HG02943 (cell line): ENCODE measurements around the gene ZNF619.

Source experiments
- ATAC-seq: cut with Tn5 transposase; IDR thresholded peaks from one replicate; pipeline ENCODE4 v1.9.1; 2021; ENCODE audit warnings: mild to moderate bottlenecking, low read depth, moderate library complexity; ENCODE audit not compliant: unreplicated experiment

ZNF619 gene

DNA sequence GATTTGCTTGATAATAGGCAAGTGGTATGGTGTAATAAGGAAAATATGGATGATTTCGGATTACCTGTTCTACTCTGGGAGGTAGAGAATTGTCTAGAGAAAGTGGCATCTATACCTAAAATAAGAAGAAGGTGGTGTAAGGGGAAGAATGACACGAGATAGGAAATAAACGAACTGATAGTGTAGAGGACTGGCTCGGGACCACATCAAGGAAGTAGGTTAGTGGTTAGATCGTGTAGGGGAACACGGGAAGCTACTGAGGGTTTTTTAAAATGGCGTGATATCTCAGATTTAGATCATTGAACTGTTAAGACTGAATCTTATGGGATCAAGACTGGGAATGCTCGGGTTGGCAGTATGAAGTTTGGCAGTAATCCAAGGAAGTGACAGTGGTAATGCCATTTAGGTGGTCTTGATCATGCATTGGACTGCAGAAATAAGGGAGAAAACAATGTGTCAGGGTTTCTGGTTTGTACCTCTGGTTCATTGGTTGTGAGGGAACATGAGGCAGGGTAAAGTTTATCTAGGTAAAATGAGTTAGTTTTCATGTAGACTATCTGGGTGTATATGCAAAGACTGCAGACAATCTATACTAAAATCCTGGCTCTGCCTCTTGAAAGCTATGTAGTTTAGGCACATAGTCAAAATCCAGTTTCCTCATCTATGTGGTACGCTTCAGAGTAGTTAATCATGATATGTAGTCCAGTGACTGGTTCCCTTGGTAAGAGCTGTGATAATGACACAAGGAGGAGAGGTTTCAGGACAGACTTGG, 12.4 kb upstream of the ZNF619 start:
- no peak for ATAC-seq

DNA sequence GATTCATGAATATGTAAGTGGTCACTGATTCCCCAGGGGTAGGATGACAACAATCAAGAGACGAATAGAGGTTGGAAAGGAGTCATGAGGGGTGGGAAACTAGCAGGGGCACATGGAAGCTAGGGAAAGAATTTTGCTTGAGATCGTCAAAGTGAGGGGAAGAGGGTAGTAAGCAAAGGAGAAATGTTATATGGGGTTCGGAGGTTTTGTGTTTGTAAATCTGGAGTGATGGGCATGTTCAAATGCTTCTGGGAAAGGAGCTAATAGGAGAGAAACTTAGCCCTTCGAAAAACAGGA, 11.9 kb upstream of the ZNF619 start:
- no peak for ATAC-seq

DNA sequence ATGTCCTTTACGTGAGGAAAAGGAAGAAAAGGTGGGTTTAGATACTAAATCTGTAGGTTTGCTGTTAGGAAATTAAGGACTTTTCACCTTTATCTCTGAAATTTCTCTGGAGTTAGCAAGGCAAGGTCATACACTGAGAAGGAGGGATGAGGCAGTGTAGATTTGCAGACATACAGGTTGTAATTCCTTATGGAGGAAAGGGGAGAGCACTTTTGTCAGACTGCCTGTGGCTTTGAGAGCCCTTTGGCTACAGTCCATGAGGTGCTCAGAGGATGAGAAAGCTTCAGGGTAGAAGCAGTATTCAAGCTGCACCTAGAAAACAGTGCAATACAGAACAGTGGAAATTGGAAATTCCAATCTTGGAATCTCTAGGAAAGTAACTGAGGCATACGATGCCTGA, 11.5 kb upstream of the ZNF619 start:
- no peak for ATAC-seq

DNA sequence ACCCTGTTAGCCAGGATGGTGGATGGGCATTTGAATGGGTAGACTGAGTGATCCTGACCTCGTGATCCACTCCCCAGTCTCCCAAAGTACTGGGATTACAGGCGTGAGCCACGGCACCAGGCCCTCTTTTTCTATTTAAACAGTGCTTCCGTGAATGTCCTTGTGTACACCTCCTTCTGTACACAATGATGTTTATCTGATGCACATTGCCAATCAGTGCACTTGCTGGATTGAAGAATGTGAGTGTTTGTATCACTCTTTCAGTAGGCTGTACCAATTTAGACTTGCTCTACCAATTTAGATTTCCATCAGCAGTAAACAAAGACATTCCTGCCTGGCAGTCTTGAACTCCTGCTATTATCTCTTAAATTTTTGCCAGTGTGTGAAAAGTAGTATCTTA, 8.9 kb upstream of the ZNF619 start:
- ATAC-seq = no peak

DNA sequence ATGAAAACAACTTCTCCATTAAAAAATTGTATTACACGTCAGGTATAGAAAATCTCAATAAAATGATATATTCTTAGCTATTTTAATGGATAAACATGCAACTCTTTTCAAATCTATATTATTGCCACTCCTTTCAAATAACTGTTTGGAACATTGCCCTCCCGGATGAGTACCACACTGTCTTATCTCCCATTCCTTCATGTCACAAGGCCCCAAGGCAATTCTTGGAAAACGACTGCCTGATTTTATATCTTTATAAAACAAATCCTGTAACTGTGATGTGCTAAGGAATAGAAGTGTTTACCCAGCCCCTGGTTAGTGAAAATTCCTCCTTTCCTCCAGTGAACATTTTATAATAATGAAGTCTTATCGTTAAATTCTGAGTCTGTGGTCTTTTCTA, 6.2 kb upstream of the ZNF619 start:
- no peak for ATAC-seq

DNA sequence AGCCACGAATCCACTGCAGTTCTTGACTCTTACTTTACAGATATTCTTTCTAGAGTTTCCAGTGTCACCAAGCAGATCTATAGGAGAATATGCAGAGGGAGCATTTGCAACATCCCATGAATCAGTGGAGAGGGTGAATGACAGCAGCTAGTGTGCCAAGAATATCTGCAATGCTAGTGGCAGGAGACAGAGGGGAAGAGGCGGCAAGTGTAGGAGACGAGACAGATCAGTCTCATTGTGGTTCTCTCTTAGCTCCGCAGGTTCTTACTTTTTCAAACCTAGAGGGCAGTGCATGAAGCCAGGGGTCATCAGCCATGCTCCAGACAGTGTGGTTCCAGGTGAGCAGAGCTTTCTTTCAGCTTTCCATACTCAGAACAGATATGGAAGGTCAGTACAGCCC, 744 bp downstream of the ZNF619 start:
- ATAC-seq = no peak

DNA sequence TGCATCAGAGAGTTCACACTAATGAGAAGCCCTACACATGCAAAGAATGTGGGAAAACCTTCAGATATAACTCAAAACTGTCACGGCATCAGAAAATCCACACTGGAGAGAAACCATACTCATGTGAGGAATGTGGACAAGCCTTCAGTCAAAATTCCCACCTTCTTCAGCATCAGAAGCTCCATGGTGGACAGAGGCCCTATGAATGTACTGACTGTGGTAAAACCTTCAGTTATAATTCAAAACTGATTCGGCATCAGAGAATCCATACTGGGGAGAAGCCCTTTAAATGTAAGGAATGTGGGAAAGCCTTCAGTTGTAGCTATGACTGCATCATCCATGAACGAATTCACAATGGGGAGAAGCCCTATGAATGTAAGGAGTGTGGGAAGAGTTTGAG, 10.2 kb downstream of the ZNF619 start:
- ATAC-seq = no peak

DNA sequence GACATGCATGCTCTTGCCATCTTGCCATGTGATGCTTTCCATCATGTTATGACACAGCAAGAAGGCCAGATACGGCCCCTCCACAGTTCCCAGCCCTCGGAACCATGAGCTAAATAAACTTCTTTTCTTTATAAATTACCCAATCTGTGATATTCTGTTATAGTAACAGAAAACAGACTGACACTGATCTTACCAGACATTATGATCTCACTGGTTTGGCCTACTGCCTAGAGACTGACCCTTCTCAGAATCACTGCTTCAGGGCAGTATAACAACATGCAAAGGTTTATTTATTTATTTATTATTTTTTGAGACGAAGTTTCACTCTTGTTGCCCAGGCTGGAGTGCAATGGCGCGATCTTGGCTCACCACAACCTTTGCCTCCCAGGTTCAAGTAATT, 14.0 kb downstream of the ZNF619 start:
- ATAC-seq = no peak

DNA sequence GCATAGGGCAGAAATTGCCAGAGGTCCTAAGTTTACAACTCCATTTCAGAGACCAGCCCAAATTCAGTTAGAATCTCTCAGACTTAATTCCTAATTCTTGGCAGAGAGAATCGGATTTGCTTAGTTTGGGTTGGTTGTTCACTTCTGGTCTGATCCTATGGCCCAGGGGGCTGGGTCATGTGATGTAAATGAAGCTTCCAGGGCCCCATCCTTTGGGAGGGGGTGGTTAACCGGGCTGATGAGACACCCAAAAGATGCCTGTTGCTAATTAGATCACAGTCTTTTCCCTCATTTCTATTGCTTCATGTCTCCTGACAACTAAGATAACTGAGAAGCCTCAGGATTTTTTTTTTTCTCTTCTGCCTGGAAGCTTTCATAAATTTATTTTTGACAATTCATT, 17.8 kb downstream of the ZNF619 start:
- no peak for ATAC-seq

DNA sequence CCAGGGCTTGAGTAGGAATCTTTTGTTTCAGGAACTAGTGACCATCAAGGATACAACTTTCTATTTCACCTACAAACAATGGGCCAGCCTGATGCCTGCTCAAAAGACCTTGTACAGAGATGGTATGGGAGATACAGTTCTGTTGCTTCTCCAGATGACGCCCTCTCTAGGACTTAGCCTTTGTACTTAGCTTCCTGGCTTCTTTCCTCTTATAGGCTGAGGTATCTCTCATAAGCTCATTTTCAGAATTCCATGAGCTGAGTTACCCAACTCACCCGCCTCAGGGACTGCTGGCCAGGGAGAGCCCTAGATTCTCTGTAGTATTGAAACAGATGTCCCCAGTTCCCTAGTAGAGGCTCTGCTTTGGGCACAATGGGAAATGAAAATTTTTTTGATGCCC, 20.4 kb downstream of the ZNF619 start:
- no peak for ATAC-seq

DNA sequence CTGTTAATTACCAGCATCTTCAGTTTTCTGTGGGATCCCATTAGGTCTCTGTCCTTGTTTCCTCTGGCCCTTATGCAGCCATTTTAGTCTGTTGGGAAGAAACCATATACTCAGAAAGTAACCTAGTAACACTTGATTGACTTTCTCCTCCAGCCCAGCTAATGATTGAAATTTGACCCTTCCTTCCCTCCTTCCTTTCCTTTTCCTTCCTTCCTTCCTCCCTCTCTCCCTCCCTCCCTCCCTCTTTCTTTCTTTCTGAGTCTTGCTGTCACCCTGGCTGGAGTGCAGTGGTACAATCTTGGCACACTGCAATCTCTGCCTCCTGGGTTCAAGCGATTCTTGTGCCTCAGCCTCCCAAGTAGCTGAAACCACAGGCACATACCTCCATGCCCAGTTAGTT, 23.0 kb downstream of the ZNF619 start:
- no peak for ATAC-seq

DNA sequence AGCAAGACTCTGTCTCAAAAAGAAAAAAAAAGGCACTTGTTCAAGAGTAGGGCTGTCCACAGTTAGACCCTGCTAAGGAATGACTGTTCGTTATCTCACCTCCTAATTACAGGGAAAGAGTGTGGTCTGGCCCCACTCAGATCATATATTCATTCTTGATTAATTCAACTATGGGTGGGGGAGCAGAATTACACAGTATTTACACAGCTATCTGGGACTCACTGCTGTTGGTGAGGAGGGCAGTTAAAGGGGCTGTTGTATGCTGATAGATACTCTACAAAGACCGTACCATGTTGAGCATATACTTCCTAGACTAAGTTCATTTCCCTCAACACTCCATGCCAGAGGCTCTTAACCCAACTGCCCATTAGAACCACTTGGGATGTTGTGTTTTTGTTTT, 25.1 kb downstream of the ZNF619 start:
- ATAC-seq = no peak

DNA sequence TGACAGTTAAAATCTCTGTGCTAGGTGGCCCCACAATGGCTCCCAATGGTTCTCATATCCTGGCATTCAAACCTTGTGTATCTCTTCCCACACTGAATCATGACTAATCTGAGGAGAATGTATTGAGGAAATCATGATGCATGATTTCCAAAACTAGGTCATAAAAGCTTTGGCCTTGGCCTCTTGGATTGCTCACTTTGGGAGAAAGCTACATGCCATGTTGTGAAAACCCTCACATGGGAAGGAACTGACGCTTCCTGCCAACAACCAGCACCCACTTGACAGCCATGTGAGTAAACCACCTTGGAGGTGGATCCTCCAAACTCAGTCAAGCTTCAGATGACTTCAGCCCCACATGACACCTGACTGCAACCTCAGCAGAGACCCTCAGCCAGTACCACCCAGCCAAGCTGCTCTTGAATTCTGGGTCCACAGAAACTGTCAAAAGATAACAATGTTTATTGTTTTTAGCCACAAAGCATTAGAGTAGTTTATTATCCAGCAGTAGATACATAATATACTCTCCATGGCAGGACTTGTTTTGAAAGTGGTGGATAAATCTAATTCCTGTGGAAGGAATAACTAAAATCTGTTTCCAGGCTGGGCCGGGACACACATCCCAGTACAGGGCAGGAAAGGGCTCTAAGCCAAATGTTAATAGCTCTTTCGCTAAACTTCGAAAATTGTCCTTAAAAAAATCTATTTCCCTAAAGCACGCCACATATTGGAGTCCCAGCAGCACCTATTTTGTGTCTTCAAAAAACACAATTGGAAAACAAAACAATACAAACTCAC, 27.9 kb downstream of the ZNF619 start:
- ATAC-seq = no peak

DNA sequence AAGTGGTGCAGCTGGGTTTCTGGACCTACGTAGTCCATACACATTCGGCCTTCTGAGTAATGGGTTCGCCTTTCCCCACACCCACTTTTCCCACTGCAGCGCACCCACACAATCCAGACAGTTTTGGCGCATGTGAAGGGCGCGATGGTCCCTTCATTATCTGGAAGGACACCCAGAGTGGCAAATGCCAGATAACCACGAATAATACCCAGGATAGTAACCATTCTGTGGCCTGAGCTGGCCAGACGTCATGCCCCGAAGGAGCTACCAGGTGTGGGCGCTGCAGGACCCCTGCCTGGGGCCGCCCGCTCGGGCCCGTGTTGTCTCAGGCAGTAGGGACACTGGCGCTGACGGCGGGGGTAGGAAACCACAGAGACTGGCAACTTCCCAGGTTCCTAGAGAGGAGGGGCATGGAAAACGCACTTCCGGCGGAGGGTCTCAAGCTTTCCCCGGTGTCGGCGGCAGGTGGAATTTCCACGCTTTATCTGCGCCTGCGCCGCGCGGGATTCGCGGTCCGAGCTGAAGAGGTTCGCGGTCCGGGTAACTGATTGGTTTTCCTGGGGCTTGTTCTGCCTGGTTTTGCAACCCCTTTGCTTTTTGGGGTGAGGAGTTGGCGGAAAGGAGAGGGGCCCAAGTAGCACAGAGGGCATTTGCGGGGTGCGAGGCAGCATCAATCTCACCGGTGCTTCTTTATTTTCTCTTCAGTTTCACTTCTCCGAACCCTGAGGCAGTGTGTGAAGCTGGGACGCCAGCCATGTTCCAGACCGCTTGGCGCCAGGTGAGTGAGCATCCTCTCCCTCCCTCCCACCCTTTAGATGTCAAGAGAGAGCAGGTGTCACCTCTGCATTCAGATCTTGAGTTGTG, 28.9 kb downstream of the ZNF619 start, which contains the start of gene ZNF620:
TSS of gene ZNF620 (plus strand) at position 441 of the 864 bp plus-strand sequence. CDS start at position 755, 314 bp downstream.
- peak; percentile 87 for ATAC-seq

DNA sequence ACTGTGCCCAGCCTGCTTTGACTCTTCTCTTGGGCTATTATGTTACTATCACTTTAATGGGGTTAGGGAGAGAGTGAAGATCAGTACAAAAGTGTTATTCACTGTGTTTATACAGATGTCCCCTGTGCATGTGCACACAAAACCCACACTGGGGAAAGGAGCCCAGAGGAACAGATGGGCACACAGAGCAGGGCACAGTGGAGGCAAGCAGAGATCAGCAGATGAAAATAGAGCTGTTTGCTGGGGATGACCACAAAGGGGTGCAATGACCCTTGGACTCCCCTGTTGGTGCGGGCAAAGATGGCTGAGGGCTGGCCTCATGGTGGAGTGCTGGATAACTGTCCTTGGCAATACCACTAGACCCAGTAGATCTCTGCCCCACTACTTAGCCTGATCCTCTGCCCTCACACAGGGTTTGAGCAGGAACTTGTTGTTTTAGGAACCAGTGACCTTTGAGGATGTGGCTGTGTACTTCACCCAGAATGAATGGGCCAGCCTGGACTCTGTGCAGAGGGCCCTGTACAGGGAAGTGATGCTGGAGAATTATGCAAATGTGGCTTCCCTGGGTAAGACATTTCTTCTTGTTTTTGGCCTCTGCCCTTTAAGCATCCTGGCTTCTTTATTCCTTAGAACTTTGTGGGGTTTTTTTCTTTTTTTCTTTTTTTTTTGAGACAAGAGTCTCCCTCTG, 34.3 kb downstream of the ZNF619 start:
- ATAC-seq = no peak

DNA sequence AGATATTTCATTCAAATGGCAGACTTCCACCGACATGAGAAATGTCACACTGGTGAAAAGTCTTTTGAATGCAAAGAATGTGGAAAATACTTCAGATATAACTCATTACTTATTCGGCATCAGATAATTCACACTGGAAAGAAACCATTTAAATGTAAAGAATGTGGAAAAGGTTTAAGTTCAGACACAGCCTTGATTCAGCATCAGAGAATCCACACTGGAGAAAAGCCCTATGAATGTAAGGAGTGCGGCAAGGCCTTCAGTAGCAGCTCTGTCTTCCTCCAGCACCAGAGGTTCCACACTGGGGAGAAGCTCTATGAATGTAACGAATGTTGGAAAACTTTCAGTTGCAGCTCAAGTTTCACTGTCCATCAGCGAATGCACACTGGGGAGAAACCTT, 39.3 kb downstream of the ZNF619 start:
- no peak for ATAC-seq

DNA sequence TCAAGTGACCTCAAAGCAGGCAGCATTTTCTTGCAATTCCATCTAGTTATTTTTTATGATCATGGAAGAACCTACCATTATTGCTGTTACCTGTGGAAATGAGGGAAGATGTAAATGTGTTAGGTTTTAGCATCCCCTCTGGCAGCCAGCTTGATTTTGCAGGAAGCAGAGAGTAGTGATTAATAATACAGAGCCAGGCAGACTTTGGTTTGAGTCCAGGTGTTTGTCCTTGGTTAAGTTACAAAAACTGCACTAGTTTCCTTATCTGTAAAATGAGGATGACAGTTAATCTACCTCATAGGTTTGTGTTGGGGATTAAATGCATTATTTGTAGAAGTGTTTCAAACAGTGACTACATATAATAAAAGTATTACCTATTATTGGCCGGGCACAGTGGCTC, 41.1 kb downstream of the ZNF619 start:
- ATAC-seq = no peak

DNA sequence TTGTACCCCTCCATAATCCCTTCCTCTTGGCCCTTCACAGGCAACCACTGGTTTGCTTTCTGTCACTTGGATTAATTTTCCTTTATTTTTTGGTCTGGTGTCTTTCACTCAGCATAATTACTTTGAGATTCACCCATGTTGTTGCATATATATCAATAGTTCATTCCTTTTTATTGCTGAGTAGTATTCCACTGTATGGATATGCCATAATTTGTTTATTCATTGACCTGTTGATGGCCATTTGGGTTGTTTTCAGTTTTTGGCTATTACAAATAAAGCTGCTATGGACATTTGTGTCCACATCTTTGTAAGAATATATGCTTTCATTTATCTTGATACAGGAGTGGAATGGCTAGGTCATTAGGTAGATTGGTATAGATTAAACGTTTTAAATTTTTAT, 41.9 kb downstream of the ZNF619 start:
- no peak for ATAC-seq

DNA sequence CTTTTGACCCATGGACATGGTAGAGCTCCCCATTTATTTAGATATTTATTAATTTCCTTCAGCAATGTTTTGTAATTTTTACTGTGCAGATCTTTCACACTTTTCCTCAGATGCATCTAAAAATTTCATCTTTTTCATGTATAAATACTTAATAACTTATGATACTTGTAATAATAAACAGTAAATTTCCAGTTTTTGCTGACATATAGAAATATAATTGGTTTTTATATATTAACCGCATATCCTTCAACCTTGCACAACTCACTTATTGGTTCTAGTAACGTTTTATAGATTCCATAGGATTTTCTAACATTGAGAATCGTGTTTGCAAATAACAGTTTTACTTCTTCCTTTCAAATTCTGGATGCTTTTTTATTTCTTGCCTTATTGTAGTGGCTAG, 44.3 kb downstream of the ZNF619 start:
- no peak for ATAC-seq

DNA sequence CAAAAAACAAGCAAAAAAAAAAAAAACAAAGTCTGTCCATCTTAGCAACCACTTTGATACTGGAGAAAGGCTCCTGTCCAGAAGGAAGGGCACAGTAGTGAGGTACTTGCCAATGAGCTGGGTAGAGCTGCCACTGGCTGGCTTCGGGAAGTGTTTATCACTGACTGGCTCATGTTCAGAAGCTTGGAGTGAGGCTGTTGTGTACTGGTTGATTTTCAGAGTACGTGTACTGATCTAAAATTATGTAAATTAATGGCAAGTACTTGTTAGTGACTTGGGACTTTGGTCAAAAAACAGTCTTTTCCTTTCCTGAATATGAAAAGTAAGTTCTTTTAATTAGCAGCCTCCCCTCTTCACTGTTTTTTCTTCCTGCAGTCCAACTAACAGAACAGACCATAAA, 46.9 kb downstream of the ZNF619 start:
- ATAC-seq = no peak

DNA sequence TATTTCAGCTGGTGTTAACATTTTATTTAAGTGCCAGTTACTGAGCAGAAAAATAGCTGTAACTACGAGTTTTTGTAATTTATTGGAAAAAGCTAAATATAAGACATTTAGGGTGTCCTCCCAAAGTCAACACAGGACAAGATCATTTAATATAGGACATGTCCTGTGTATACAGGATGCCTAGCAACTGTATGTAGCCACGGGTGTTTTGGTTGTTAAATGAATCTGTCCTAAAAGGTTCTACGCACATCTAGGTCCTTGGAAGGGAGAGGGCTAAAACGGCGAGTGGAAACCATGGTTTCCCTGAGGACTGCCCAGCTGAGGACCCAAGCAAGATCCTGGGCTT, 47.3 kb downstream of the ZNF619 start:
- ATAC-seq = peak; percentile 20
